GM12801 (cell line): Measurements from ENCODE around the gene APOO.

Source experiments
- CTCF ChIP-seq: IDR thresholded peaks from one replicate; pipeline ENCODE4 v1.5.1; 2011; ENCODE audit warnings: control low read depth; ENCODE audit not compliant: insufficient read length; ENCODE audit errors: extremely low read depth

APOO gene

GRCh38 chrX:23832721-23833120 is 75.0 kb downstream of the APOO start:
- no peak for TF ChIP-seq CTCF

GRCh38 chrX:23828881-23829280 is 78.9 kb downstream of the APOO start:
- no peak for TF ChIP-seq CTCF

- no peak for TF ChIP-seq CTCF
Measured at GRCh38 chrX:23826653-23827052, 81.1 kb downstream of the APOO start.

- no peak for TF ChIP-seq CTCF
Measured at GRCh38 chrX:23826216-23826615, 81.5 kb downstream of the APOO start.

- no peak for TF ChIP-seq CTCF
Measured at GRCh38 chrX:23825675-23826074, 82.1 kb downstream of the APOO start.

GRCh38 chrX:23822841-23823240 is 84.9 kb downstream of the APOO start:
- TF ChIP-seq CTCF: no peak

GRCh38 chrX:23822397-23822796 is 85.3 kb downstream of the APOO start:
- TF ChIP-seq CTCF: no peak

- no peak for TF ChIP-seq CTCF
Measured at GRCh38 chrX:23821847-23822246, 85.9 kb downstream of the APOO start.
